Colonic mucosa (tissue), 4 donors: ENCODE data around the gene CUX1. TPM values are rescaled to one million over a fixed set of nuclear protein-coding genes. Genes with fewer than 3 reads are reported as not detected.

ENCODE experiments used
- DNase-seq: peaks from one replicate; pipeline ENCODE4 v3.0.0-alpha.2; 2020
- H3K27ac ChIP-seq: fragments of 200-600 bp; one replicate; pipeline ENCODE4 v1.8.0; 2021
- H3K27me3 ChIP-seq: fragments of 200-600 bp; one replicate; pipeline ENCODE4 v1.8.0; 2021
- H3K36me3 ChIP-seq: fragments of 200-600 bp; one replicate; pipeline ENCODE4 v1.8.0; 2021
- H3K4me1 ChIP-seq: fragments of 200-600 bp; one replicate; pipeline ENCODE4 v1.8.0; 2021; ENCODE audit warnings: mild to moderate bottlenecking
- H3K4me3 ChIP-seq: fragments of 200-600 bp; one replicate; pipeline ENCODE4 v1.8.0; 2021
- H3K9ac ChIP-seq, 2 donors: one replicate each; pipeline ENCODE4 v1.7.0; 2013; ENCODE audit warnings: control low read depth in 2 of 2, low read depth in 2 of 2, low read length in 2 of 2
- H3K9me3 ChIP-seq: fragments of 200-600 bp; one replicate; pipeline ENCODE4 v1.8.0; 2021
- CTCF ChIP-seq: fragments of 200-600 bp; IDR thresholded peaks from one replicate; pipeline ENCODE4 v1.8.0; 2022; ENCODE audit warnings: antibody characterized with exemption, mild to moderate bottlenecking
- intact Hi-C: fragments of 100-400 bp; cut with DNase I; formaldehyde crosslinking; loops from one replicate; pipeline ENCODE4 v1.14.1; 2022
- total RNA-seq, 2 donors: library from RNA; stranded (reverse); fragmentation: NEBNext Ultra II Directional in 1 of 2; extraction: Animal tissue kit (Norgen Biotek cat#: 25700) in 1 of 2; gene quantifications; one replicate each; pipeline ENCODE4 v1.2.1, GENCODE V29; 2021
- donor health status: healthy.
- donor health status: DM: no; HTN: no; CAD: no.
- donor health status: DM: no; HTN: no; CAD: no.

The CUX1 gene
- total RNA-seq, 2 donors from 2014 or later, result 68.5 to 97.5 TPM

- Histone ChIP-seq H3K27me3 (no peaks in the 10 kb centered on the region), H3K4me3 (no peak overlapping the region), H3K4me1 (no peaks in the 10 kb centered on the region), H3K27ac (peak overlapping the region; percentile 27), H3K9ac (no peak overlapping the region), H3K9me3 (no peaks in the 10 kb centered on the region), H3K36me3 (no peaks in the 10 kb centered on the region)
- DNase-seq, result no peak
- intact Hi-C loops, result no loop called here
- no peak for TF ChIP-seq CTCF
Measured at GRCh38 chr7:102069931-102070629, 252.7 kb downstream of the CUX1 start.

GRCh38 chr7:102072003-102072402 lies 254.6 kb downstream of the CUX1 start:
- no peak overlapping the region for H3K9ac ChIP-seq
- no peaks in the 10 kb centered on the region for H3K4me1 ChIP-seq
- TF ChIP-seq CTCF, result no peak
- DNase-seq, result no peak
- H3K27ac ChIP-seq, result no peak overlapping the region
- intact Hi-C loops, result no loop called here
- no peaks in the 10 kb centered on the region for H3K9me3 ChIP-seq
- no peak overlapping the region for H3K4me3 ChIP-seq
- no peaks in the 10 kb centered on the region for H3K36me3 ChIP-seq
- H3K27me3 ChIP-seq, result no peaks in the 10 kb centered on the region

- H3K27me3 ChIP-seq, result no peaks in the 10 kb centered on the region
- no peaks in the 10 kb centered on the region for H3K4me1 ChIP-seq
- no peaks in the 10 kb centered on the region for H3K9me3 ChIP-seq
- no peak overlapping the region for H3K9ac ChIP-seq
- no peak overlapping the region for H3K4me3 ChIP-seq
- no peak for DNase-seq
- H3K27ac ChIP-seq, result no peak overlapping the region
- H3K36me3 ChIP-seq, result no peaks in the 10 kb centered on the region
- TF ChIP-seq CTCF, result no peak
- intact Hi-C loops, result no loop called here
Measured at GRCh38 chr7:102072636-102073209, 255.3 kb downstream of the CUX1 start.

GRCh38 chr7:102073931-102074880 lies 256.8 kb downstream of the CUX1 start:
- H3K9ac ChIP-seq, result no peak overlapping the region
- H3K27me3 ChIP-seq, result no peaks in the 10 kb centered on the region
- no peak for TF ChIP-seq CTCF
- no peaks in the 10 kb centered on the region for H3K4me1 ChIP-seq
- DNase-seq, result peak; percentile 56
- H3K36me3 ChIP-seq, result no peaks in the 10 kb centered on the region
- H3K9me3 ChIP-seq, result no peaks in the 10 kb centered on the region
- peak overlapping the region; percentile 28 for H3K27ac ChIP-seq
- intact Hi-C loops, result no loop called here
- H3K4me3 ChIP-seq, result no peak overlapping the region

- TF ChIP-seq CTCF, result no peak
- no peak overlapping the region for H3K4me3 ChIP-seq
- H3K4me1 ChIP-seq, result no peaks in the 10 kb centered on the region
- H3K36me3 ChIP-seq, result no peaks in the 10 kb centered on the region
- no peak overlapping the region for H3K9ac ChIP-seq
- no peak overlapping the region for H3K27ac ChIP-seq
- intact Hi-C loops, result no loop called here
- H3K9me3 ChIP-seq, result no peaks in the 10 kb centered on the region
- H3K27me3 ChIP-seq, result no peaks in the 10 kb centered on the region
- DNase-seq, result no peak
Measured at GRCh38 chr7:102075126-102075525, 257.7 kb downstream of the CUX1 start.
